ENCODE data around the gene AKNA. TPM values are rescaled to one million over a fixed set of nuclear protein-coding genes. Genes with fewer than 3 reads are reported as not detected.

AKNA gene
- total RNA-seq, 1 donor from 2014 or later: 11.3 TPM

DNA sequence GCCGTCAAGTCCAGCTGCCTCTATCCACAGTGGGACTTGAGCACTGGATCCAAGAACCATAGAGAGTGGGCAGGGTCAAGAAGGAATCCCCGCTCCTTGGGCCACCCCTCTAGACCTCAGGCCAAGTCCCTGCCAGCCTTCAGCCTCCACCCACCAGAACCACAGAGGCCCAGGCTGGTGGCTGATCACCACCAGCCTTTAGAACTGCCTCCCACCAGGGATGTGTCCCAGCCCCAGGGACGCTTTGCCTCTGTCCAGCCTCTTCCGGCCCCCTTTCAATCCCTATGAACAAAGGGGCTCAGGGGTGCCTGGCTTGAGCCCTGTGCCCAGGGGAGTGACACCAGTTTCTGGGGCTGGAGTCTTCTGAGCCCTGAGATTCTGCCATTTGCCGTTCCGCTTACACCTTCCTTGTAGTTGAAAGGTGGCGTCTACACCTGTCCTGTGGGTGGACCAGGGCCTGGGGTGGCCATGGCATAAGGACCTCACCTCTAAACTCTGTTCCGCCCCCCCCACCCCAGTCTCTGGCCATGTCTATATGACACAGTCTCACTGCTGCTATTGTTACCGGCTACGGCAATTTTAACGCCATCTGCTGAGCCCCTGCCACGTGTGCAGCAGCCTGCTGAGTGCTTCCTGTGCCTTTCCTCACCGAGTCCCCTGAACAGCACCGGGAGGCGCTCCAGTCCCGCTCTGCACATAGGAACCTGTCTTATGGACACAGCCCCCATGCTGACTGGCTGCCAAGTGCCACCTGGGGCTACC, 100.6 kb downstream of the AKNA start:
- DNase-seq (ENCODE audit: low spot score): no peak

DNA sequence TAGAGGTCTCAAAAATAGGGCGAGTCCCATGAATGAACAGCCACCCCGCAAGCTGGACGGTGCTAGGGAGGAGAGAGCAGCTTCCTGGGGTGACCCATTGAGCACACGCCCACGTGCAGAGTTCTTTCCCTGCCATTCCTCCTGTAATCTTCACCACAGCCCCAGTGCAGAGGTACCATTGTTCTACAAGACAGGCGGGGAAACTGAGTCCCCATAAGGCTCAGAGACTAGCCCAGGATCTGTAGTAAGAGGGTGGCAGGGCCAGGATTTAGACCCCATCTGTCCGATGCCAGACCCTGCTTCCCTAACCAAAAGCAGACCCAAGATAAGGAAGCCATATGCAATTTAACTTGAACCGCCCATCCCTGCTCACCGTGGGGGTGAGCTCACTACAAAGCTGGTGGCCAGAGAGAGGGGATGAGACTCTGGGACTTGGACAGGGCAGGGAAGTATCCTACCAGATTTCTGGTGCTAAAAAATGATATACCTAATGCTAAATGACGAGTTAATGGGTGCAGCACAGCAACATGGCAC, 101.6 kb downstream of the AKNA start:
- DNase-seq (ENCODE audit: low spot score): no peak

DNA sequence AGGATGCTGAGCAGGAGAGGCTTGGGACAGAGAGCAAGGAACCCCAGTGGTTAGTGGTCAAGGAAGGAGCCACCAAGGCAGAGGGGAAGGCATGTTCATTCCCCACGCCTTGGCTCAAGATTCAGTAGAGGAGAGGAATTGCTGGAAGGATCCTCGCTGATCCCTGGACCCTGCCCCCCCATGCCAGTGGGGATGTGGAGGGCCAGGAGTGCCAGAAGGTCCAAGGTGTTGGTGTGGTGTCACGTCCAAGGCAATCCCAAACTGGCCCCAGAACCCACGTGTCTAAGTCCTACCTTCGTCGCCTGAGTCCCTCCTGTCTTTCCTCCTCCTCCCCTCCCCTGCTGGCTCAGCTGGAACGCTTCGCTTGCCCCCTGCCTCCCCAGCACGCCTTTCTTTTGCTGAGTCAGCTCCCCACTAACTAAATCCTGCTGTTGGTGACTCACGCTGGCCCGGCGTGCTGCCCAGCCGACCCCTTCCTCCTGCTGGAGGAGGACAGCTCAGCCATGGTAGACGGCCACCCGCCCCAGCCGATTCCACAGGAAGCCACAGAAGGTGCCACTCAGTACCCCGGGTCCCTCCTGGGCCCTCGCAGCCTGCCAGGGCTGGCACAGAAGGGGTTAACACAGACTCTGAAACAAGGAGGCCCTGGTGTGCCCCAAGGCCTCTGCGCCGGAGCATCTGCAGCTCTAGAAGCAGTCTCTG, 102.5 kb downstream of the AKNA start:
- DNase-seq (ENCODE audit: low spot score): peak; percentile 94

DNA sequence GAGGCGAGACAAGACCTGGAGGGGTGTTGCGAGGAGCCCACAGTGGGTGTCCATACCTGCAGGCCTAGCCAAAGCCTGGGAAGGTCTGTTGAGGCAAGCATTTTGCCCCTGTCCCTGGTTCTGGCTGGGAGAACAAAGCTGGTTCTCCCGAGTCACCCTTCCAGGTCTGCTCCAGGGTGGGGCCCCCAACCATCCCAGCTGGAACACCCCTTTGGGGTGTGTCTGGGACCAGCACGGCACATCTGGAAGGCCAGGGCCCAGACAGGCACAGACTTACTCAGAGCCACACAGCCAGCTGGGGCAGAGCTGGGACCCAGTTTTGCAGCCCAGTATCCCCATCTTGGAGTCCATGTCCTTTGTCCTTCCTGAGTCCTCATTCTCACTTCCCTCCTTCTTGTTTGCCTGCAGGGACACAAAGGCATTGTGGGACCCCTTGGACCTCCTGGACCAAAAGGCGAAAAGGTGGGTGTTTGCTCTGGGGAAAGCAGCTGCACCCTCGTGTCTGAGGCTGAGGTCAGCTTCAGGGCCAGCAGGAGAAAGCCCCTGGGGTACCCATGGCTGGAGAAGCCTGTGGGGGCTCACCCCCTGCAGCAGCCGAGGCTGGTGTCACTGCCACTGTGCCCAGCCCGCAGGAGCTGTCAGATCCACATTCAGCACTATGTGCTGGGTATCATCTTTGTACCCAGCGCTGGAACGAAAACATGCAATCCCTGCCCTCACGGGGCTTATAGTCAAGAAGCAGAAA, 103.3 kb downstream of the AKNA start:
- DNase-seq (ENCODE audit: low spot score): no peak

Other genes starting within 250 kb of the AKNA start
- gene COL27A1, start 232.4 kb downstream of the AKNA start, total RNA-seq (ENCODE audit: insufficient read depth, low replicate concordance): 12.3 TPM
- gene ORM1, start 64.9 kb downstream of the AKNA start, total RNA-seq (ENCODE audit: insufficient read depth, low replicate concordance): not detected
- gene ORM2, start 58.1 kb downstream of the AKNA start, total RNA-seq (ENCODE audit: insufficient read depth, low replicate concordance): not detected
- 3.1 TPM for gene WHRN, start 117.5 kb upstream of the AKNA start, total RNA-seq (ENCODE audit: insufficient read depth, low replicate concordance)
- gene ATP6V1G1, start 199.8 kb upstream of the AKNA start, total RNA-seq (ENCODE audit: insufficient read depth, low replicate concordance): 202 TPM
- gene TMEM268, start 223.3 kb upstream of the AKNA start, total RNA-seq (ENCODE audit: insufficient read depth, low replicate concordance): 6.3 TPM